NCI-H2171 (cell line): Measurements from ENCODE around the gene CCDC51.

Source experiments
- DNase-seq: peaks from one replicate; lab custom pipeline; 2025; lab: John Stamatoyannopoulos, UW

Gene CCDC51

GRCh38 chr3:48419149-48419548 is 20.8 kb downstream of the CCDC51 start:
- DNase-seq: no peak

GRCh38 chr3:48418651-48419050 is 21.3 kb downstream of the CCDC51 start:
- no peak for DNase-seq

- DNase-seq: no peak
Measured at GRCh38 chr3:48418140-48418539, 21.8 kb downstream of the CCDC51 start.

- DNase-seq: no peak
Measured at GRCh38 chr3:48417529-48418108, 22.3 kb downstream of the CCDC51 start.

- DNase-seq: no peak
Measured at GRCh38 chr3:48416546-48416945, 23.4 kb downstream of the CCDC51 start.

GRCh38 chr3:48416091-48416505 is 23.8 kb downstream of the CCDC51 start:
- no peak for DNase-seq

GRCh38 chr3:48415251-48415953 is 24.5 kb downstream of the CCDC51 start:
- no peak for DNase-seq

- no peak for DNase-seq
Measured at GRCh38 chr3:48414376-48415250, 25.3 kb downstream of the CCDC51 start.

GRCh38 chr3:48413611-48414010 is 26.3 kb downstream of the CCDC51 start:
- DNase-seq: no peak

- no peak for DNase-seq
Measured at GRCh38 chr3:48413086-48413485, 26.8 kb downstream of the CCDC51 start.

- no peak for DNase-seq
Measured at GRCh38 chr3:48412375-48413001, 27.4 kb downstream of the CCDC51 start.

- DNase-seq: no peak
Measured at GRCh38 chr3:48411606-48412374, 28.1 kb downstream of the CCDC51 start.

GRCh38 chr3:48411041-48411588 is 28.8 kb downstream of the CCDC51 start:
- no peak for DNase-seq

GRCh38 chr3:48410205-48411040 is 29.5 kb downstream of the CCDC51 start:
- DNase-seq: no peak

GRCh38 chr3:48409291-48410201 is 30.4 kb downstream of the CCDC51 start:
- DNase-seq: no peak

- no peak for DNase-seq
Measured at GRCh38 chr3:48408823-48409281, 31.1 kb downstream of the CCDC51 start.

- DNase-seq: no peak
Measured at GRCh38 chr3:48407542-48408099, 32.3 kb downstream of the CCDC51 start.

- DNase-seq: no peak
Measured at GRCh38 chr3:48406443-48407431, 33.2 kb downstream of the CCDC51 start.
